Activated naive CD4-positive, alpha-beta T cell (primary cell): ENCODE results near the gene OR51I1.

Source experiments
- DNase-seq, 4 experiments: peaks; one replicate each; lab custom pipeline; 2025; lab: John Stamatoyannopoulos, UW

The OR51I1 gene

GRCh38 chr11:5441414-5441813 is at the start of gene OR51I1:
TSS of gene OR51I1 (minus strand) at chr11:5441514. CDS start at chr11:5441514, 0 bp downstream.
- DNase-seq, result no peak

- no peak for DNase-seq
Observed at GRCh38 chr11:5489576-5490357, 48.5 kb upstream of the OR51I1 start.

GRCh38 chr11:5488798-5489399 is 47.6 kb upstream of the OR51I1 start:
- DNase-seq, result no peak

GRCh38 chr11:5488385-5488784 is 47.1 kb upstream of the OR51I1 start, which contains the start of gene OR52D1:
TSS of gene OR52D1 (plus strand) at chr11:5488685. CDS start at chr11:5488707, 22 bp downstream.
- DNase-seq, result no peak

GRCh38 chr11:5486421-5486820 is 45.1 kb upstream of the OR51I1 start:
- no peak for DNase-seq

GRCh38 chr11:5486003-5486402 is 44.7 kb upstream of the OR51I1 start:
- DNase-seq, result no peak

GRCh38 chr11:5476186-5476819 is 35.0 kb upstream of the OR51I1 start:
- DNase-seq, result no peak

GRCh38 chr11:5473921-5474320 is 32.6 kb upstream of the OR51I1 start:
- no peak for DNase-seq

GRCh38 chr11:5467527-5467926 is 26.2 kb upstream of the OR51I1 start:
- no peak for DNase-seq

GRCh38 chr11:5460983-5461621 is 19.8 kb upstream of the OR51I1 start:
- no peak for DNase-seq

GRCh38 chr11:5449432-5449831 is 8.1 kb upstream of the OR51I1 start:
- DNase-seq, result no peak

GRCh38 chr11:5449023-5449422 is 7.7 kb upstream of the OR51I1 start, which contains the start of gene OR51I2:
TSS of gene OR51I2 (plus strand) at chr11:5449323. CDS start at chr11:5453489, 4,166 bp downstream.
- DNase-seq, result no peak

GRCh38 chr11:5443835-5444393 is 2.6 kb upstream of the OR51I1 start:
- DNase-seq, result no peak

- no peak for DNase-seq
Observed at GRCh38 chr11:5423131-5423530, 18.2 kb downstream of the OR51I1 start.

- no peak for DNase-seq
Observed at GRCh38 chr11:5421811-5422210, 19.5 kb downstream of the OR51I1 start, which contains the start of gene OR51Q1. TSS of gene OR51Q1 (plus strand) at chr11:5422111. CDS start at chr11:5422201, 90 bp downstream.

- DNase-seq, result no peak
Observed at GRCh38 chr11:5420993-5421392, 20.3 kb downstream of the OR51I1 start.

GRCh38 chr11:5405173-5405572 is 36.1 kb downstream of the OR51I1 start:
- DNase-seq, result no peak

- no peak for DNase-seq
Observed at GRCh38 chr11:5398936-5399335, 42.4 kb downstream of the OR51I1 start.

GRCh38 chr11:5394091-5394490 is 47.2 kb downstream of the OR51I1 start:
- DNase-seq, result no peak
